A673 (cell line): ENCODE measurements around the gene GAGE10. TPM values are rescaled to one million over a fixed set of nuclear protein-coding genes. Genes with fewer than 3 reads are reported as not detected.
A peak's percentile ranks its signal among the peaks of the same experiment; 100 is the strongest.

Source experiments
- BruUV-seq: library from RNA; stranded (reverse); fragments of 400-500 nt; replicated peaks from 2 replicates; lab custom pipeline; 2021; lab: Mats Ljungman, UMichigan
- CTCF ChIA-PET: fragments of 300-600 bp; sonication (Branson Sonifier 250); formaldehyde crosslinking; loops from one replicate; lab custom pipeline; 2022; ENCODE audit warnings: antibody characterized with exemption; lab: Charles Lee
- POLR2A ChIA-PET: fragments of 300-600 bp; sonication (Branson Sonifier 250); formaldehyde crosslinking; loops from one replicate; lab custom pipeline; 2022; ENCODE audit warnings: antibody characterized with exemption; ENCODE audit not compliant: low non-redundant PET; lab: Charles Lee
- DNase-seq: peaks from one replicate; pipeline ENCODE4 v3.0.0-alpha.2; 2015; ENCODE audit warnings: low spot score
- H3K27ac ChIP-seq: fragments of 200-600 bp; sonication (generic); 2 replicates; pipeline ENCODE4 v1.5.1; 2016; ENCODE audit warnings: mixed run types, low read depth, mild to moderate bottlenecking, mixed read lengths, antibody characterized with exemption, low read length; ENCODE audit not compliant: poor library complexity, severe bottlenecking
- H3K27me3 ChIP-seq: fragments of 200-600 bp; sonication (generic); replicated peaks from 2 replicates; pipeline ENCODE4 v1.6.1; 2017; ENCODE audit warnings: mixed run types, low read depth, mild to moderate bottlenecking, mixed read lengths, antibody characterized with exemption, low read length; ENCODE audit not compliant: insufficient read depth, poor library complexity
- H3K36me3 ChIP-seq: fragments of 200-600 bp; sonication (generic); 2 replicates; pipeline ENCODE4 v1.6.1; 2016; ENCODE audit warnings: mixed run types, mild to moderate bottlenecking, mixed read lengths, antibody characterized with exemption, low read length; ENCODE audit not compliant: insufficient read depth, poor library complexity, severe bottlenecking
- H3K4me1 ChIP-seq: fragments of 200-600 bp; sonication (generic); 2 replicates; pipeline ENCODE4 v1.6.1; 2017; ENCODE audit warnings: mixed run types, mild to moderate bottlenecking, mixed read lengths, antibody characterized with exemption, low read length; ENCODE audit not compliant: insufficient read depth, poor library complexity, severe bottlenecking
- H3K4me3 ChIP-seq: fragments of 200-600 bp; sonication (generic); 2 replicates; pipeline ENCODE4 v1.5.1; 2016; ENCODE audit warnings: low read depth, mixed run types, mild to moderate bottlenecking, mixed read lengths, low read length; ENCODE audit not compliant: poor library complexity, severe bottlenecking
- H3K9me3 ChIP-seq: fragments of 200-600 bp; sonication (generic); 2 replicates; pipeline ENCODE4 v1.6.1; 2016; ENCODE audit warnings: mixed run types, low read depth, mild to moderate bottlenecking, mixed read lengths, antibody characterized with exemption, low read length; ENCODE audit not compliant: poor library complexity, severe bottlenecking
- CTCF ChIP-seq: fragments of 300-800, 200-600 bp; sonication (generic); conservative IDR thresholded peaks from 2 replicates; pipeline ENCODE4 v1.5.1; 2017; ENCODE audit warnings: low read depth, mild to moderate bottlenecking, antibody characterized with exemption, low read length, moderate library complexity, mixed read lengths
- EZH2 ChIP-seq: fragments of 200-600 bp; sonication (generic); IDR thresholded peaks from 2 replicates; pipeline ENCODE4 v1.6.1; 2017; ENCODE audit warnings: borderline replicate concordance, low read depth, mild to moderate bottlenecking, mixed read lengths, antibody characterized with exemption, low read length; ENCODE audit not compliant: poor library complexity, severe bottlenecking
- intact Hi-C: fragments of 100-400 bp; cut with micrococcal nuclease; formaldehyde crosslinking; loops from one replicate; pipeline ENCODE4 v1.10.0; 2022; ENCODE audit not compliant: unreplicated experiment
- total RNA-seq: library from RNA; stranded (reverse); gene quantifications from 2 replicates; pipeline ENCODE4 v1.2.3, GENCODE V29; 2021

The GAGE10 gene
- total RNA-seq, 1 experiment from 2014 or later, result not detected

GRCh38 chrX:49278081-49278480 lies 25.4 kb upstream of the GAGE10 start:
- H3K4me3 ChIP-seq, result no peak overlapping the region
- no peaks in the 10 kb centered on the region for H3K36me3 ChIP-seq
- no peak for TF ChIP-seq EZH2
- TF ChIP-seq CTCF, result no peak
- no TSS peak for BruUV-seq
- ChIA-PET POLR2A (no interaction called here), CTCF (no interaction called here)
- intact Hi-C loops, result no loop called here
- no peaks in the 10 kb centered on the region for H3K9me3 ChIP-seq
- DNase-seq, result no peak
- H3K27me3 ChIP-seq, result no peaks in the 10 kb centered on the region
- H3K27ac ChIP-seq, result no peak overlapping the region
- no peaks in the 10 kb centered on the region for H3K4me1 ChIP-seq

GRCh38 chrX:49282647-49283011 lies 20.8 kb upstream of the GAGE10 start:
- CTCF ChIA-PET, result interaction anchor here (0.7 to 1.0 kb wide), 2 partner anchors 13 to 127 kb away, joined by 3 read pairs; no protein-coding TSS in a partner anchor
- intact Hi-C loops, result no loop called here
- Histone ChIP-seq H3K27ac (no peak overlapping the region), H3K4me3 (no peak overlapping the region), H3K36me3 (no peaks in the 10 kb centered on the region), H3K27me3 (no peaks in the 10 kb centered on the region), H3K4me1 (no peaks in the 10 kb centered on the region), H3K9me3 (no peaks in the 10 kb centered on the region)
- BruUV-seq, result no TSS peak
- DNase-seq, result peak; percentile 35
- TF ChIP-seq CTCF, result peak; percentile 49
- no peak for TF ChIP-seq EZH2
- POLR2A ChIA-PET, result no interaction called here

- no TSS peak for BruUV-seq
- TF ChIP-seq CTCF, result no peak
- no peak for TF ChIP-seq EZH2
- DNase-seq, result no peak
- ChIA-PET POLR2A (no interaction called here), CTCF (no interaction called here)
- no peaks in the 10 kb centered on the region for H3K27me3 ChIP-seq
- H3K27ac ChIP-seq, result no peak overlapping the region
- no peak overlapping the region for H3K4me3 ChIP-seq
- no peaks in the 10 kb centered on the region for H3K4me1 ChIP-seq
- intact Hi-C loops, result no loop called here
- no peaks in the 10 kb centered on the region for H3K9me3 ChIP-seq
- no peaks in the 10 kb centered on the region for H3K36me3 ChIP-seq
These were observed 19.2 kb upstream of the GAGE10 start for GRCh38 chrX:49284212-49284611.
